Panc1 (cell line): ENCODE results near the gene ADORA1. TPM values are rescaled to one million over a fixed set of nuclear protein-coding genes. Genes with fewer than 3 reads are reported as not detected.
A peak's percentile ranks its signal among the peaks of the same experiment; 100 is the strongest.

Source experiments
- ATAC-seq: fragments of 200-7000 bp; cut with Tn5 transposase; 2 replicates; pipeline ENCODE4 v1.9.1; 2020; ENCODE audit warnings: mild to moderate bottlenecking, moderate library complexity
- BruUV-seq: library from RNA; stranded (reverse); fragments of 400-500 nt; replicated peaks from 2 replicates; lab custom pipeline; 2021; lab: Mats Ljungman, UMichigan
- CTCF ChIA-PET: fragments of 300-600 bp; sonication (Branson Sonifier 250); formaldehyde crosslinking; loops from one replicate; lab custom pipeline; 2022; ENCODE audit warnings: antibody characterized with exemption; lab: Charles Lee
- POLR2A ChIA-PET: fragments of 300-600 bp; sonication (Branson Sonifier 250); formaldehyde crosslinking; loops from one replicate; lab custom pipeline; 2022; ENCODE audit warnings: antibody characterized with exemption; lab: Charles Lee
- DNase-seq: peaks from one replicate; pipeline ENCODE4 v3.0.0-alpha.2; 2010; ENCODE audit warnings: low read depth, low spot score
- H3K27ac ChIP-seq: 2 replicates; pipeline ENCODE4 v1.5.1; 2011; ENCODE audit warnings: mild to moderate bottlenecking, low read length, inconsistent platforms
- H3K27me3 ChIP-seq: fragments of 200-500 bp; sonication (Bioruptor generic); 2 replicates; pipeline ENCODE4 v1.6.0; 2014; ENCODE audit warnings: low read length, inconsistent platforms; ENCODE audit not compliant: control insufficient read depth, insufficient read depth
- H3K36me3 ChIP-seq: fragments of 200-500 bp; sonication (Bioruptor generic); 2 replicates; pipeline ENCODE4 v1.5.1; 2014; ENCODE audit warnings: inconsistent platforms, mild to moderate bottlenecking, low read length, moderate library complexity; ENCODE audit not compliant: control insufficient read depth, insufficient read depth
- H3K4me1 ChIP-seq: 2 replicates; pipeline ENCODE4 v1.5.1; 2011; ENCODE audit warnings: inconsistent platforms, mild to moderate bottlenecking, low read length, moderate library complexity; ENCODE audit not compliant: control insufficient read depth, insufficient read depth
- H3K4me3 ChIP-seq, 2 experiments: 2 replicates each; pipeline ENCODE4 v1.5.1; 2011 to 2012; ENCODE audit warnings: low read depth in 2 of 2, low read length in 2 of 2, mild to moderate bottlenecking in 2 of 2, inconsistent platforms in 1 of 2, moderate library complexity in 1 of 2
- H3K9me3 ChIP-seq: fragments of 200-500 bp; sonication (Bioruptor generic); 2 replicates; pipeline ENCODE4 v1.5.1; 2014; ENCODE audit warnings: low read depth, mild to moderate bottlenecking, inconsistent platforms, low read length, moderate library complexity; ENCODE audit not compliant: control insufficient read depth, insufficient read depth
- CTCF ChIP-seq: fragments of 450-650 bp; IDR thresholded peaks from 2 replicates; pipeline ENCODE4 v1.5.1; 2017; ENCODE audit warnings: mild to moderate bottlenecking
- TCF7L2 ChIP-seq: IDR thresholded peaks from 2 replicates; pipeline ENCODE4 v1.6.1; 2011; ENCODE audit warnings: mild to moderate bottlenecking, low read depth, low read length, inconsistent platforms
- in situ Hi-C: cut with HindIII; loops from 2 replicates; pipeline ENCODE4 v1.10.0; 2016; ENCODE audit warnings: low sequenced_read_pairs, low pct_unique_long_range_greater_than_20kb
- intact Hi-C: fragments of 100-400 bp; cut with micrococcal nuclease; formaldehyde crosslinking; loops from one replicate; pipeline ENCODE4 v1.10.0; 2022; ENCODE audit not compliant: unreplicated experiment
- total RNA-seq: library from RNA; stranded (reverse); gene quantifications from one replicate; pipeline ENCODE4 v1.2.1, GENCODE V29; 2021; ENCODE audit not compliant: unreplicated experiment

Gene ADORA1
- total RNA-seq, 1 experiment from 2014 or later = 8.5 TPM

- intact Hi-C loops = loop anchor here (1.0 to 2.0 kb wide), 2 partner anchors 98 to 178 kb away; no protein-coding TSS in a partner anchor
- Histone ChIP-seq H3K9me3 (no peaks in the 10 kb centered on the region), H3K36me3 (no peaks in the 10 kb centered on the region), H3K4me1 (no peaks in the 10 kb centered on the region), H3K27me3 (no peaks in the 10 kb centered on the region; the same call in 1 of the 2 replicates), H3K4me3 (no peak overlapping the region), H3K27ac (no peak overlapping the region)
- in situ Hi-C loops = no loop called here
- TF ChIP-seq CTCF (peak; percentile 83), TCF7L2 (no peak)
- no TSS peak for BruUV-seq
- ChIA-PET POLR2A (no interaction called here), CTCF (interaction anchor here (0.5 to 4.1 kb wide), 13 partner anchors 13 to 187 kb away, joined by 3 to 43 read pairs (median 4); no protein-coding TSS in a partner anchor)
- peak; percentile 86 for ATAC-seq
- DNase-seq = peak; percentile 53
Observed at GRCh38 chr1:203216274-203217138, 89.0 kb downstream of the ADORA1 start.

Other genes starting within 250 kb of the ADORA1 start
- 15.3 TPM for gene RABIF, start 238.6 kb upstream of the ADORA1 start, total RNA-seq
- gene KLHL12, start 200.5 kb upstream of the ADORA1 start, total RNA-seq = 37.8 TPM
- gene ADIPOR1, start 169.4 kb upstream of the ADORA1 start, total RNA-seq = 78.2 TPM
- gene CYB5R1, start 160.5 kb upstream of the ADORA1 start, total RNA-seq = 27.5 TPM
- gene TMEM183A, start 120.4 kb upstream of the ADORA1 start, total RNA-seq = 59.1 TPM
- 1.9 TPM for gene PPFIA4, start 101.2 kb upstream of the ADORA1 start, total RNA-seq
- not detected for gene MYOG, start 41.7 kb upstream of the ADORA1 start, total RNA-seq
- not detected for gene MYBPH, start 48.1 kb downstream of the ADORA1 start, total RNA-seq
- 0.10 TPM for gene CHI3L1, start 59.0 kb downstream of the ADORA1 start, total RNA-seq
- gene CHIT1, start 101.9 kb downstream of the ADORA1 start, total RNA-seq = not detected
- gene BTG2, start 177.8 kb downstream of the ADORA1 start, total RNA-seq = 6.1 TPM
- not detected for gene FMOD, start 223.4 kb downstream of the ADORA1 start, total RNA-seq